ENCODE data around the gene GPC1.

DNA sequence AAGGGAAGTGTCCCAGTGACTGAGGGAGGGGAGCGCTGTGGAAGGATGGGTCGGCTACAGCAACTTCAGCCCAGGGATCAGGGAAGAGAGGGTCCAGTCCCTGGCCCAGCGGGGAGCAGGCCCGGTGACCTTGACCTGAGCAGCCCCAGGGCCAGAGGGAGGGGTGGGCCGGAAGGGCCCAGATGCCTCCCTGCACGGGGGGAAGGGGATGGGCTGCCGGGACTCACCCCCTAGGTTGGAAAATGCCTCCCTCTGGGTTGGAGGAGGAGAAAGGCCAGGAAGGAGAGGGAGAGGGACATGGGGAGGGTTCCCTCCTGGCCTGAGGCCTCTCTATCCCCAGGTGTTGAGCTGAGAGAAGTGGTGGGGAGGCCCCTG lies 19.8 kb downstream of the GPC1 start:
- TF ChIP-seq CTCF (IDR thresholded peaks at IDR 0.05; ENCODE audit: insufficient read depth, low read depth, low read length): no peak
- no peak for TF ChIP-seq EZH2 (IDR thresholded peaks at IDR 0.05; ENCODE audit: insufficient read depth, low read length)

Measured in astrocyte (in vitro differentiated cells and primary cell).